ENCODE data around the gene MYO3B. TPM values are rescaled to one million over a fixed set of nuclear protein-coding genes. Genes with fewer than 3 reads are reported as not detected.

Gene MYO3B
- total and polyA plus RNA-seq, 2 of the 8 experiments (the other 6 are each of a cell fraction or from before 2014, with no cell fraction given), result 0.17 to 0.19 TPM

DNA sequence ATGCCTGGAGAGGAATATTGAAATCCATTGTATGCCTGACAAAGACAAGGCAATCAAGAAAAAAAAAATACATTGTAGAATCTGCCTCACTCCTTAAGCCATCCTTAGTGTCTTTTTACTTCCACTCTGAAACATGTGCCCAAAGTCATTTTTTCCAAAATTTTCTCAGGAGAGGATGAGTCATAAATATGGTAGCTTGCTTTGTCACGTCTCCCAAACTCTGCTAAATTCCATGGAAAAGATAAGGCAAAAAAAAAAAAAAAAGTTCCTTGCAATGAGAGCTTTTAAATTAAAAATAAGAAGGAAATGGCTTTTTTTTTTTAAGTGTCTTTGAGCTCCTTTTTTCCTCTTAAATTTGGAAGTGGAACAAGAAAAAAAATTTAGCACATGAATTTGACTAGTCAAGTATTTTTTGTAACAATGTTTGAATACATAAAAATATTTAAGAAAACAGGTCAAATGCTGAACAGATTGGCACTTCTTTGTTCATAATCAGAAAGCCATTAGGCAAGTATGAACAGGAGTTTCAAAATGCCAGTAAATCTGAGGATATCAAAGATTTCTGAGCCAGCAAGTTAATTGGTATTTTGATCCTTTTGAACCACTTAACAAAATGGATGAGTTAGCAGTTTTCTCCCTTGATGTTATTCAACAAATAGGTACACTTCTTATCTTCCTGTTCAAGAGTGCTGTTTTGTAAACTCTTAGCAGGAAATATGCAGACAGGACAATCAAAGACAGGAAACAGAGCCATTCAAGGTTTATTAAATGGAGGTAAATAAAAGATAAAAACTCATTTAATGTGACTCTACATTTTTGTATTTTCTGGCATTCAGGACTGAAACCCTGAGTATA, 289.8 kb downstream of the MYO3B start:
- Histone ChIP-seq H2BK15ac (ENCODE audit: low read length) (no peak overlapping the region), H3K4ac (replicated peaks; ENCODE audit: insufficient read length, low read depth, low read length) (no peak overlapping the region), H2BK120ac (replicated peaks; ENCODE audit: low read depth, low read length) (no peak overlapping the region), H3K79me2 (ENCODE audit: control insufficient read depth in 1 of 2, insufficient read depth in 2 of 2, low read length in 2 of 2) (no peaks in the 10 kb centered on the region), H3K36me3 (ENCODE audit: control insufficient read depth in 2 of 4, insufficient read depth in 4 of 4, low read length in 3 of 4) (no peaks in the 10 kb centered on the region), H2BK5ac (ENCODE audit: low read depth, low read length) (no peak overlapping the region), H3K27me3 (replicated peaks in 1 of 4; ENCODE audit: control insufficient read depth in 3 of 4, extremely low read depth in 1 of 4, insufficient read depth in 3 of 4, low read length in 3 of 4) (no peaks in the 10 kb centered on the region), H3K27ac (ENCODE audit: low read depth, low read length) (no peak overlapping the region), H3K79me1 (ENCODE audit: low read depth, low read length) (no peaks in the 10 kb centered on the region), H3K4me2 (ENCODE audit: insufficient read depth in 1 of 2, low read depth in 2 of 2, low read length in 2 of 2) (no peak overlapping the region), H3K9me3 (ENCODE audit: insufficient read depth in 2 of 2, low read depth in 1 of 2, low read length in 1 of 2) (no peaks in the 10 kb centered on the region), H3K56ac (replicated peaks; ENCODE audit: insufficient read length, low read depth, low read length) (no peak overlapping the region), H4K5ac (ENCODE audit: insufficient read length, low read depth, low read length) (no peak overlapping the region), H4K91ac (replicated peaks; ENCODE audit: insufficient read length, low read length) (no peak overlapping the region), H2BK12ac (ENCODE audit: low read depth, low read length) (no peak overlapping the region), H2BK20ac (ENCODE audit: low read length) (no peak overlapping the region), H3K18ac (ENCODE audit: extremely low read depth, low read length) (no peak overlapping the region), H4K8ac (ENCODE audit: extremely low read depth, insufficient read depth, low read length) (no peak overlapping the region), H3K4me1 (replicated peaks in 1 of 4; ENCODE audit: control insufficient read depth in 3 of 4, insufficient read depth in 4 of 4, low read length in 3 of 4) (no peaks in the 10 kb centered on the region), H3K9ac (replicated peaks in 1 of 4; ENCODE audit: extremely low read depth in 1 of 4, low read depth in 3 of 4, low read length in 3 of 4) (no peak overlapping the region), H2AK5ac (ENCODE audit: low read depth, low read length) (no peak overlapping the region), H3K23me2 (ENCODE audit: low read depth, low read length) (no peaks in the 10 kb centered on the region), H4K20me1 (replicated peaks in 1 of 2; ENCODE audit: control insufficient read depth in 1 of 2, insufficient read depth in 2 of 2, low read length in 2 of 2) (no peaks in the 10 kb centered on the region), H3K4me3 (ENCODE audit: extremely low read depth in 1 of 4, insufficient read depth in 2 of 4, low read depth in 3 of 4, low read length in 4 of 4) (no peak overlapping the region), H3K23ac (ENCODE audit: insufficient read length) (no peak overlapping the region), H3K14ac (ENCODE audit: insufficient read length) (no peak overlapping the region), H2AFZ (ENCODE audit: low read length) (no peak overlapping the region)
- DNase-seq (ENCODE audit: low read depth in 1 of 2, low spot score in 2 of 2) (no peak), FAIRE-seq (no peak)
- POLR2A ChIA-PET (ENCODE audit: partially characterized antibody), result no interaction called here
- CTCF ChIA-PET (ENCODE audit: partially characterized antibody), result interaction anchor here (0.7 to 1.2 kb wide), 3 partner anchors 17 to 285 kb away, joined by 3 read pairs; no protein-coding TSS in a partner anchor
- 90% methylated on average over 1 of the region's 1 CpG; no CpG with 5 or more reads in 1 of the 2 experiments for WGBS, 2 experiments (ENCODE audit: extremely low coverage in 1 of 2, insufficient coverage in 1 of 2, insufficient read length in 1 of 2, insufficient replicate concordance in 2 of 2, low coverage in 1 of 2, low lambda C conversion rate in 2 of 2, missing lambda C conversion rate in 1 of 2)
- TF ChIP-seq KDM5A (IDR thresholded peaks at IDR 0.05; ENCODE audit: low read length) (no peak), SRF (IDR thresholded peaks at IDR 0.05; ENCODE audit: low read depth, low read length) (no peak), SIX5 (IDR thresholded peaks at IDR 0.05; ENCODE audit: low read depth, low read length) (no peak), CEBPB (IDR thresholded peaks at IDR 0.05; ENCODE audit: low read depth, low read length) (no peak), TBP (IDR thresholded peaks at IDR 0.05; ENCODE audit: low read depth, low read length) (no peak), EGR1 (IDR thresholded peaks at IDR 0.05; ENCODE audit: borderline replicate concordance, low read depth, low read length) (no peak), TEAD4 (IDR thresholded peaks at IDR 0.05; ENCODE audit: low read depth, low read length) (no peak), SP1 (IDR thresholded peaks at IDR 0.05; ENCODE audit: low read depth, low read length) (no peak), GABPA (IDR thresholded peaks at IDR 0.05; ENCODE audit: borderline replicate concordance, insufficient read depth, low read length) (no peak), POU5F1 (IDR thresholded peaks at IDR 0.05; ENCODE audit: low read depth, low read length) (no peak), HDAC2 (IDR thresholded peaks at IDR 0.05; ENCODE audit: borderline replicate concordance in 1 of 2, low read depth in 2 of 2, low read length in 2 of 2) (no peak), CHD2 (IDR thresholded peaks at IDR 0.05; ENCODE audit: low read length) (no peak), BRCA1 (IDR thresholded peaks at IDR 0.05; ENCODE audit: low read depth, low read length) (no peak)
- TF ChIP-seq, protein P1, sequence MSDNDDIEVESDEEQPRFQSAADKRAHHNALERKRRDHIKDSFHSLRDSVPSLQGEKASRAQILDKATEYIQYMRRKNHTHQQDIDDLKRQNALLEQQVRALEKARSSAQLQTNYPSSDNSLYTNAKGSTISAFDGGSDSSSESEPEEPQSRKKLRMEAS (IDR thresholded peaks at IDR 0.05), result no peak
